ENCODE results near the gene ID4.

- TF ChIP-seq CTCF (IDR thresholded peaks at IDR 0.05; ENCODE audit: borderline replicate concordance, extremely low read depth, low read length, poor library complexity, severe bottlenecking) = no peak
- no peak for TF ChIP-seq EZH2 (IDR thresholded peaks at IDR 0.05; ENCODE audit: borderline replicate concordance, low read depth, low read length, severe bottlenecking)
Observed at GRCh38 chr6:19830171-19830570, 7.0 kb upstream of the ID4 start.

Data from DND-41 (cell line).